Keratinocyte (primary cell): ENCODE data around the gene AHRR. TPM values are rescaled to one million over a fixed set of nuclear protein-coding genes. Genes with fewer than 3 reads are reported as not detected.

Source experiments
- DNase-seq: peaks from one replicate; pipeline ENCODE4 v3.0.0-alpha.2; 2011; ENCODE audit warnings: low read depth, missing footprints, low spot score
- FAIRE-seq: peaks from 2 replicates; lab custom pipeline; 2011; peaks lifted over from hg19 to GRCh38; lab: Jason Lieb, UNC
- H2AFZ ChIP-seq: 2 replicates; pipeline ENCODE4 v1.6.0; 2012; ENCODE audit warnings: low read length, control low read depth, inconsistent platforms; ENCODE audit not compliant: control insufficient read depth
- H3K27ac ChIP-seq: 2 replicates; pipeline ENCODE4 v1.5.1; 2011; ENCODE audit warnings: low read length; ENCODE audit not compliant: control insufficient read depth, insufficient read depth
- H3K27me3 ChIP-seq: 3 replicates; pipeline ENCODE4 v1.6.0; 2011; ENCODE audit warnings: low read length; ENCODE audit not compliant: control insufficient read depth, insufficient read depth; ENCODE audit errors: extremely low read depth
- H3K36me3 ChIP-seq, 2 experiments: 2 replicates in 1 of 2; 3 replicates in 1 of 2; pipeline ENCODE4 v1.5.1; 2011; ENCODE audit warnings: low read length in 2 of 2, mild to moderate bottlenecking in 1 of 2; ENCODE audit not compliant: control insufficient read depth in 2 of 2, insufficient read depth in 2 of 2; ENCODE audit errors: extremely low read depth in 1 of 2
- H3K4me1 ChIP-seq: 3 replicates; pipeline ENCODE4 v1.5.1; 2011; ENCODE audit warnings: low read length; ENCODE audit not compliant: control insufficient read depth, insufficient read depth; ENCODE audit errors: extremely low read depth
- H3K4me2 ChIP-seq: 3 replicates; pipeline ENCODE4 v1.6.0; 2011; ENCODE audit warnings: low read depth, low read length; ENCODE audit not compliant: control insufficient read depth, insufficient read depth; ENCODE audit errors: extremely low read depth
- H3K4me3 ChIP-seq, 3 experiments: fragments of 200-600 bp in 1 of 3; sonication (generic) in 1 of 3; 2 replicates in 2 of 3; 3 replicates in 1 of 3; pipeline ENCODE4 v1.5.1; 2011 to 2016; ENCODE audit warnings: low read length in 3 of 3, mild to moderate bottlenecking in 3 of 3, control low read depth in 2 of 3, inconsistent platforms in 1 of 3, low read depth in 1 of 3, mixed read lengths in 1 of 3, mixed run types in 1 of 3, moderate library complexity in 1 of 3; ENCODE audit not compliant: control insufficient read depth in 2 of 3, insufficient read depth in 2 of 3; ENCODE audit errors: extremely low read depth in 1 of 3
- H3K79me2 ChIP-seq: 2 replicates; pipeline ENCODE4 v1.6.0; 2012; ENCODE audit warnings: low read length; ENCODE audit not compliant: control insufficient read depth, insufficient read depth
- H3K9ac ChIP-seq: 3 replicates; pipeline ENCODE4 v1.6.0; 2011; ENCODE audit warnings: low read length; ENCODE audit not compliant: control insufficient read depth, insufficient read depth; ENCODE audit errors: extremely low read depth
- H3K9me1 ChIP-seq: 3 replicates; pipeline ENCODE4 v1.6.0; 2011; ENCODE audit warnings: low read length; ENCODE audit not compliant: control insufficient read depth, insufficient read depth; ENCODE audit errors: extremely low read depth
- H3K9me3 ChIP-seq: 2 replicates; pipeline ENCODE4 v1.5.1; 2012; ENCODE audit warnings: low read depth, low read length; ENCODE audit not compliant: control insufficient read depth
- H4K20me1 ChIP-seq: 3 replicates; pipeline ENCODE4 v1.6.0; 2011; ENCODE audit warnings: low read length; ENCODE audit not compliant: control insufficient read depth, insufficient read depth; ENCODE audit errors: extremely low read depth
- CTCF ChIP-seq, 3 experiments: IDR thresholded peaks in 1 of 3; conservative IDR thresholded peaks in 1 of 3; optimal IDR thresholded peaks in 1 of 3; 2 replicates in 2 of 3; 3 replicates in 1 of 3; pipeline versions ENCODE3 to v1.5.1; 2011; ENCODE audit warnings: low read length in 3 of 3, mild to moderate bottlenecking in 3 of 3, moderate library complexity in 2 of 3, control low read depth in 1 of 3, inconsistent platforms in 1 of 3; ENCODE audit not compliant: insufficient read depth in 2 of 3; ENCODE audit errors: extremely low read depth in 1 of 3
- EZH2 ChIP-seq: IDR thresholded peaks from one replicate; pipeline ENCODE4 v1.6.1; 2012; ENCODE audit warnings: inconsistent platforms, mild to moderate bottlenecking, low read length, moderate library complexity
- dilution Hi-C: fragments of 300-500 bp; cut with MboI; formaldehyde crosslinking; loops from one replicate; pipeline ENCODE4 v1.7.0; 2020; ENCODE audit warnings: low sequenced_read_pairs; ENCODE audit not compliant: extremely low pct_ligation_motif_present
- polyA plus RNA-seq, 5 experiments: library from polyadenylated mRNA; depleted of rRNA in 3 of 5; stranded (reverse) in 3 of 5; stranded (forward) in 1 of 5; unstranded in 1 of 5; fragments of >200 nt; gene quantifications; 1 replicate in 1 of 5; 2 replicates in 3 of 5; 3 replicates in 1 of 5; pipeline versions ENCODE4 v1.2.1 to v1.2.3, GENCODE V29; 2011 to 2012; ENCODE audit warnings: missing spikeins in 2 of 5, low read depth in 1 of 5, low replicate concordance in 1 of 5

AHRR gene
- polyA plus RNA-seq, 1 donor (not counting 4 experiments of a cell fraction or from before 2014, with no cell fraction given), result 0.24 TPM

GRCh38 chr5:355958-356357, 34.4 kb downstream of the AHRR start:
- Histone ChIP-seq H3K9me1 (no peaks in the 10 kb centered on the region), H3K27ac (no peak overlapping the region), H2AFZ (no peak overlapping the region), H3K36me3 (no peaks in the 10 kb centered on the region), H3K4me1 (no peaks in the 10 kb centered on the region), H4K20me1 (no peaks in the 10 kb centered on the region), H3K4me2 (no peak overlapping the region), H3K79me2 (no peaks in the 10 kb centered on the region), H3K9me3 (no peaks in the 10 kb centered on the region), H3K4me3 (no peak overlapping the region), H3K9ac (no peak overlapping the region), H3K27me3 (no peaks in the 10 kb centered on the region)
- no peak for TF ChIP-seq CTCF (optimal IDR thresholded peaks at IDR 0.05 in 1 of 3, IDR thresholded peaks at IDR 0.05 in 1 of 3, conservative IDR thresholded peaks at IDR 0.05 in 1 of 3; ENCODE audit: extremely low read depth in 1 of 3, insufficient read depth in 2 of 3, low read length in 3 of 3)
- DNase-seq, result no peak
- FAIRE-seq, result no peak
- dilution Hi-C loops, result no loop called here

GRCh38 chr5:359301-359897, 37.9 kb downstream of the AHRR start:
- Histone ChIP-seq H3K27me3 (peaks cover 7% of the 10 kb centered on the region), H2AFZ (no peak overlapping the region), H4K20me1 (no peaks in the 10 kb centered on the region), H3K27ac (no peak overlapping the region), H3K4me1 (no peaks in the 10 kb centered on the region), H3K9ac (no peak overlapping the region), H3K4me3 (no peak overlapping the region), H3K9me3 (no peaks in the 10 kb centered on the region), H3K4me2 (no peak overlapping the region), H3K36me3 (no peaks in the 10 kb centered on the region), H3K9me1 (no peaks in the 10 kb centered on the region), H3K79me2 (no peaks in the 10 kb centered on the region)
- TF ChIP-seq EZH2 (no peak), CTCF (optimal IDR thresholded peaks at IDR 0.05 in 1 of 3, IDR thresholded peaks at IDR 0.05 in 1 of 3, conservative IDR thresholded peaks at IDR 0.05 in 1 of 3; ENCODE audit: extremely low read depth in 1 of 3, insufficient read depth in 2 of 3, low read length in 3 of 3) (no peak)
- dilution Hi-C loops, result no loop called here
- DNase-seq (no peak), FAIRE-seq (no peak)
